Coronary artery (tissue), 2 donors: ENCODE results near the gene EIF1AX.
"Not testable (repeated sequence)": the region's sequence is repeated elsewhere in the genome, so short reads cannot be mapped to it uniquely, and the experiment has no call there.

Experiments
- DNase-seq: peaks from one replicate; pipeline ENCODE4 v3.0.0-alpha.2; 2017; ENCODE audit warnings: low spot score
- H3K27ac ChIP-seq, 2 donors: fragments of 200-600 bp; sonication (generic); one replicate each; pipeline ENCODE4 v1.5.1; 2016 to 2019
- H3K4me3 ChIP-seq: fragments of 200-600 bp; sonication (generic); 2 replicates; pipeline ENCODE4 v1.5.1; 2016; ENCODE audit warnings: mild to moderate bottlenecking, moderate library complexity
- TF ChIP-seq, protein P1 (sequence below): fragments of 200-600 bp; sonication (generic); IDR thresholded peaks from one replicate; pipeline ENCODE4 v1.5.1; 2019; ENCODE audit warnings: antibody characterized with exemption

The EIF1AX gene

GRCh38 chrX:20128670-20129069 lies 13.0 kb downstream of the EIF1AX start:
- DNase-seq: no peak
- TF ChIP-seq, protein P1, sequence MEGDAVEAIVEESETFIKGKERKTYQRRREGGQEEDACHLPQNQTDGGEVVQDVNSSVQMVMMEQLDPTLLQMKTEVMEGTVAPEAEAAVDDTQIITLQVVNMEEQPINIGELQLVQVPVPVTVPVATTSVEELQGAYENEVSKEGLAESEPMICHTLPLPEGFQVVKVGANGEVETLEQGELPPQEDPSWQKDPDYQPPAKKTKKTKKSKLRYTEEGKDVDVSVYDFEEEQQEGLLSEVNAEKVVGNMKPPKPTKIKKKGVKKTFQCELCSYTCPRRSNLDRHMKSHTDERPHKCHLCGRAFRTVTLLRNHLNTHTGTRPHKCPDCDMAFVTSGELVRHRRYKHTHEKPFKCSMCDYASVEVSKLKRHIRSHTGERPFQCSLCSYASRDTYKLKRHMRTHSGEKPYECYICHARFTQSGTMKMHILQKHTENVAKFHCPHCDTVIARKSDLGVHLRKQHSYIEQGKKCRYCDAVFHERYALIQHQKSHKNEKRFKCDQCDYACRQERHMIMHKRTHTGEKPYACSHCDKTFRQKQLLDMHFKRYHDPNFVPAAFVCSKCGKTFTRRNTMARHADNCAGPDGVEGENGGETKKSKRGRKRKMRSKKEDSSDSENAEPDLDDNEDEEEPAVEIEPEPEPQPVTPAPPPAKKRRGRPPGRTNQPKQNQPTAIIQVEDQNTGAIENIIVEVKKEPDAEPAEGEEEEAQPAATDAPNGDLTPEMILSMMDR: no peak
- Histone ChIP-seq H3K4me3 (no peak overlapping the region), H3K27ac (no peak overlapping the region)

DNA sequence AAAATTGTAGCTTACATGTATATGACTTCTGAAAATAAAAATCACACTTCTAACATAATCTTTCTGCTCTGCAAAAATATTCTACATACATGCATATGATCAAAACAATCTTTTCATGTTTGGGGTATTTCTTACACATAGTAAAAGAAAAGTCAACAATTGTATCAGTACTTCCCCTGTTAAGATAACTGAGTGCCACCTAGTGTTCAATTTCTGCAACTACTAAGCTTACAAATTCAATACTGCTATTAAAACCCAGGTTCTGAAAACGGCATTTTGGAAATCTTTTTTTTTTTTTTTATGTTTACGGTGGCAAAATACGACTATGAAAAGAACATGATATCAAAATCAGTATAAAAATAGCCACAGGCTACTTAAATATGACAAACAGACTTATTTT lies 14.2 kb downstream of the EIF1AX start:
- not testable (repeated sequence) for H3K27ac ChIP-seq

DNA sequence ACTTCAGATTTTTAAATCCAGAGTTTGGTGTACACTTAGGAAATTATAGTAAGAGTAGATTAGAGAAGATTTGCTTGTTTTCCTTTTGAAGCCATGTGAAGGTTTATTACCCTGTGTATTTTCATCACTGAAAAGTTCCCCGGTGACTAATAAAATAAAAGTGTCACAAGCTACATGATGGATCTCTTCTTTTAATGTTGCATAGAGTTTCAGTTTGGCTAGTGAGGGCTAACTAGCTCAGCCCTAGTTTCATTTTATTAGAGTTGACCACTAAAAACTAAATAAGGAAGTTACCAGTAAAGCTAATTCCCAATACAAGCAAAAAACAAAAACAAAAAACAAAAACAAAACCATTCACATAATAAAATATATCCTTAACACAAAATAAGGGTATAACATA lies 14.8 kb downstream of the EIF1AX start:
- H3K27ac ChIP-seq, H3K4me3 ChIP-seq, DNase-seq: not testable (repeated sequence)

More for the DNA sequence above, 14.2 kb downstream of the EIF1AX start:
- not testable (repeated sequence) for H3K4me3 ChIP-seq, DNase-seq

DNA sequence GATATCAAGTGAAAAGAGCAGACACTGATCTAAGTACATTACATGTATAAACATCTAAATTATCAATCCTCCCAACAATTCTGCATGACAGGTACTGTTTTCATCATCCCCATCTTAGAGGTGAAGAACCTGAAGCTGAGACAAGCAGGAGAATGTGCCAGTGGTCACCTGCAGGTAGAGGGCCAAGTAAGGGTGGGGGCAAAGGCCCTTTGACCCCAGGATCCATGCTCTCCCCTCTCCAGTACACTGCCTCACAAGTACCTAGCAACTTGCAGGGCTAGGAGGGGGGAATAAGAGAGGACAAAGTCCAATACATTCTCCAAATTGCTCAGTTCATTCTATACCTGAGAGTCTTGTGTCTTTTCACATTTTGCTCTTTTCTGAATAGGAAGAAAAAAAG lies 16.7 kb downstream of the EIF1AX start:
- TF ChIP-seq, protein P1: no peak

GRCh38 chrX:20118065-20118824 lies 23.4 kb downstream of the EIF1AX start:
- DNase-seq: no peak
- H3K4me3 ChIP-seq: no peak overlapping the region
- TF ChIP-seq, protein P1: no peak
- H3K27ac ChIP-seq: no peak overlapping the region

More for the DNA sequence above, 16.7 kb downstream of the EIF1AX start:
- Histone ChIP-seq H3K27ac (no peak overlapping the region), H3K4me3 (no peak overlapping the region)
- DNase-seq: no peak

DNA sequence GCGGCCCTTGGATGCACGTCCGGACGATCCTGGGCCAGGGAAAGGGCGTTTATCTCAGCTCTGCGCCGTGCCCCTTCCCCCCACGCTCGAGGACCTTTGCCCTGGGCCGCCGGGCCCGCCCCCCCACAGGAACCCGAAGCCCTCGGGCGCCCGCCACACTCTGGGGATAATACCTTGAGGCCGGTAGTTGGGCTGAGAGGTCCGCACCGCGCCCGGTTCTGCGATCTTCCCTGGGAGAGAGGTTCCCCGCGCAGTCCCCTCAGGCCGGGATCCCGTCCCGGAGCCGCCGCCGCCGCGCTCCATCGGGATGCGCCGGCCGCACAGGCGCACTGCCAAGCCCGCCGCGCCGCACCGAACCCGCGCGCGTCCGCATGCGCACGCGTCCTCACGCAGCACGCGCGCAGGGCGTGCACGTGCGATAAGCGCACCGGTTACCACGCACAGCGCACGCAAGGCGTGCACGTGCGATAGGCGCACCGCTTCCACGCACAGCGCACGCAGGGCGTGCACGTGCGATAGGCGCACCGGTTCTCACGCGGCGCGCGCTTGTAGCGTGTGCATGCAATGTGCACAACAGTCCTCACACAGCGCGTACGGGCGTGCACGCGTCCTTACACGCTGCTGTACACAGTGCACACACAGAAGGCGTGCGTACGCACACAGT lies 24.9 kb downstream of the EIF1AX start, which contains the start of gene MAP7D2:
TSS of gene MAP7D2 (minus strand) at position 331 of the 664 bp plus-strand sequence. CDS start at position 303, 28 bp downstream.
- TF ChIP-seq, protein P1: no peak
- Histone ChIP-seq H3K27ac (no peak within 1 kb of the TSS), H3K4me3 (peak within 1 kb of the TSS; percentile 56)
- DNase-seq: no peak

- TF ChIP-seq, protein P1: no peak
- peak overlapping the region; percentile 56 for H3K4me3 ChIP-seq
- no peak for DNase-seq
- H3K27ac ChIP-seq: no peak overlapping the region
Measured at GRCh38 chrX:20116087-20116576, 25.5 kb downstream of the EIF1AX start.
